LNCAP (cell line): Measurements from ENCODE around the gene GPR33.

Experiments
- TF ChIP-seq, protein P1 (sequence below): fragments of 450-650 bp; IDR thresholded peaks from 2 replicates; pipeline ENCODE4 v1.5.1; 2017; ENCODE audit warnings: mild to moderate bottlenecking

GPR33 gene

GRCh38 chr14:31456841-31457664 is 30.8 kb downstream of the GPR33 start, which contains the start of gene DTD2:
DTD2 (minus strand) TSS chr14:31457506; CDS start chr14:31457393, 113 bp downstream.
- TF ChIP-seq, protein P1, sequence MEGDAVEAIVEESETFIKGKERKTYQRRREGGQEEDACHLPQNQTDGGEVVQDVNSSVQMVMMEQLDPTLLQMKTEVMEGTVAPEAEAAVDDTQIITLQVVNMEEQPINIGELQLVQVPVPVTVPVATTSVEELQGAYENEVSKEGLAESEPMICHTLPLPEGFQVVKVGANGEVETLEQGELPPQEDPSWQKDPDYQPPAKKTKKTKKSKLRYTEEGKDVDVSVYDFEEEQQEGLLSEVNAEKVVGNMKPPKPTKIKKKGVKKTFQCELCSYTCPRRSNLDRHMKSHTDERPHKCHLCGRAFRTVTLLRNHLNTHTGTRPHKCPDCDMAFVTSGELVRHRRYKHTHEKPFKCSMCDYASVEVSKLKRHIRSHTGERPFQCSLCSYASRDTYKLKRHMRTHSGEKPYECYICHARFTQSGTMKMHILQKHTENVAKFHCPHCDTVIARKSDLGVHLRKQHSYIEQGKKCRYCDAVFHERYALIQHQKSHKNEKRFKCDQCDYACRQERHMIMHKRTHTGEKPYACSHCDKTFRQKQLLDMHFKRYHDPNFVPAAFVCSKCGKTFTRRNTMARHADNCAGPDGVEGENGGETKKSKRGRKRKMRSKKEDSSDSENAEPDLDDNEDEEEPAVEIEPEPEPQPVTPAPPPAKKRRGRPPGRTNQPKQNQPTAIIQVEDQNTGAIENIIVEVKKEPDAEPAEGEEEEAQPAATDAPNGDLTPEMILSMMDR: peak; percentile 20; the same call in 1 of the 2 replicates

GRCh38 chr14:31449971-31450610 is 37.7 kb downstream of the GPR33 start:
- TF ChIP-seq, protein P1: peak; percentile 73

- TF ChIP-seq, protein P1: no peak
These were observed 38.7 kb downstream of the GPR33 start for GRCh38 chr14:31449136-31449535.

DNA sequence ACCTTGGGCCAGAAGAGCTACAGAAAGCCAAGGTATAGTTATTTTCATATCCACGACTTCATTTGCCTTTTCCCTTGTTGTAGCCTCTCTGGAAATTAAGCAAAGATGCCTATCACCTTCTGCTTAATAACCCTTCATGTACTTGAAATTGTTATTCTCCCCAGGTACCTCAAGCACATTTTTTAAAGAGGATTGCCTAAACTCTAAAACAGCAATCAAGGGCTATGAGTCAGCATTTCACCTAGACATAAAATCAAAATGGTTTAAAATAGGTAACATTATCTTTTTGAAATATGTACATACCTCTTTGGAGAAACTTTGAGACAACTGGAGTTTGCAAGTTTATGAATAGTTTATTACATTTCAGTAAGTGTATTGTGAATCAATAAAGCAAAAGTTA is 42.1 kb downstream of the GPR33 start:
- TF ChIP-seq, protein P1: no peak

GRCh38 chr14:31442284-31442683 is 45.6 kb downstream of the GPR33 start:
- TF ChIP-seq, protein P1: no peak

- TF ChIP-seq, protein P1: no peak
These were observed 46.3 kb downstream of the GPR33 start for GRCh38 chr14:31441273-31442111.

- TF ChIP-seq, protein P1: no peak
These were observed 47.6 kb downstream of the GPR33 start for GRCh38 chr14:31440280-31440679.
